ENCODE results near the gene ZNF622.

DNA sequence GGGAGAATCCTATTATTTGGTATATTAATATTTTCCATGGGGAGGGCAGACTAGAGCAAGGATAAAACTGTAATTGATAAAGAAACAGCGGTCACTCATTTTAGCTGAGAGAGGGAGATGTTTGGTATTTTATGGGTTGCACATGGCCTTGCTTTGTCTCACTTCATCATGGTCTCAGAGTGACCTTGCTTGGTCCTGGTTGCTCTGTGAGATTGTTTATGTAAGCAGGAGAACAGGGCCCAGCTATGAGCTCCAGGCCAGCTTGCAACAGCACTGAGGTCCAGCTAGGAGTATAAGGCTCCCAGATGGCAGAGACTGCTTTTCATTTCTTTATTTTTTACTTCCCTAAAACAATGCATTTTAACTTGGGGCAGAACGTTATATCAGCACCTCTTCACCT lies 50.7 kb downstream of the ZNF622 start:
- TF ChIP-seq, protein P1, sequence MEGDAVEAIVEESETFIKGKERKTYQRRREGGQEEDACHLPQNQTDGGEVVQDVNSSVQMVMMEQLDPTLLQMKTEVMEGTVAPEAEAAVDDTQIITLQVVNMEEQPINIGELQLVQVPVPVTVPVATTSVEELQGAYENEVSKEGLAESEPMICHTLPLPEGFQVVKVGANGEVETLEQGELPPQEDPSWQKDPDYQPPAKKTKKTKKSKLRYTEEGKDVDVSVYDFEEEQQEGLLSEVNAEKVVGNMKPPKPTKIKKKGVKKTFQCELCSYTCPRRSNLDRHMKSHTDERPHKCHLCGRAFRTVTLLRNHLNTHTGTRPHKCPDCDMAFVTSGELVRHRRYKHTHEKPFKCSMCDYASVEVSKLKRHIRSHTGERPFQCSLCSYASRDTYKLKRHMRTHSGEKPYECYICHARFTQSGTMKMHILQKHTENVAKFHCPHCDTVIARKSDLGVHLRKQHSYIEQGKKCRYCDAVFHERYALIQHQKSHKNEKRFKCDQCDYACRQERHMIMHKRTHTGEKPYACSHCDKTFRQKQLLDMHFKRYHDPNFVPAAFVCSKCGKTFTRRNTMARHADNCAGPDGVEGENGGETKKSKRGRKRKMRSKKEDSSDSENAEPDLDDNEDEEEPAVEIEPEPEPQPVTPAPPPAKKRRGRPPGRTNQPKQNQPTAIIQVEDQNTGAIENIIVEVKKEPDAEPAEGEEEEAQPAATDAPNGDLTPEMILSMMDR (IDR thresholded peaks at IDR 0.05) = no peak
- no peak for TF ChIP-seq POLR2A (IDR thresholded peaks at IDR 0.05)
